BE2C (cell line): ENCODE data around the gene MEF2A.

Experiments used
- DNase-seq: peaks from one replicate; pipeline ENCODE4 v3.0.0-alpha.2; 2020
- H3K27me3 ChIP-seq: fragments of 250-450 bp; sonication (Bioruptor Pico); 2 replicates; pipeline ENCODE4 v1.5.1; 2020; ENCODE audit warnings: mild to moderate bottlenecking
- H3K36me3 ChIP-seq: fragments of 250-450 bp; sonication (Bioruptor Pico); 2 replicates; pipeline ENCODE4 v1.5.1; 2020; ENCODE audit warnings: mild to moderate bottlenecking
- H3K4me1 ChIP-seq: fragments of 250-450 bp; sonication (Bioruptor Pico); 2 replicates; pipeline ENCODE4 v1.5.1; 2020
- H3K4me3 ChIP-seq: 2 replicates; pipeline ENCODE4 v1.5.1; 2011; ENCODE audit warnings: low read depth, low read length
- H3K9me3 ChIP-seq: fragments of 250-450 bp; sonication (Bioruptor Pico); 2 replicates; pipeline ENCODE4 v1.5.1; 2020
- CTCF ChIP-seq: IDR thresholded peaks from 2 replicates; pipeline ENCODE4 v1.5.1; 2012; ENCODE audit warnings: mild to moderate bottlenecking, low read depth, low read length

Gene MEF2A

GRCh38 chr15:99669250-99669649 lies 103.5 kb downstream of the MEF2A start:
- no peak for TF ChIP-seq CTCF
- no peak overlapping the region for H3K4me3 ChIP-seq
- H3K9me3 ChIP-seq, result no peaks in the 10 kb centered on the region
- H3K4me1 ChIP-seq, result no peaks in the 10 kb centered on the region
- H3K27me3 ChIP-seq, result no peaks in the 10 kb centered on the region
- H3K36me3 ChIP-seq, result peaks cover 5% of the 10 kb centered on the region; the same call in 1 of the 2 replicates
- no peak for DNase-seq

- no peak overlapping the region for H3K4me3 ChIP-seq
- no peaks in the 10 kb centered on the region for H3K9me3 ChIP-seq
- peaks cover 19% of the 10 kb centered on the region; the same call in 1 of the 2 replicates for H3K36me3 ChIP-seq
- no peaks in the 10 kb centered on the region for H3K4me1 ChIP-seq
- TF ChIP-seq CTCF, result no peak
- H3K27me3 ChIP-seq, result no peaks in the 10 kb centered on the region
- DNase-seq, result no peak
These were observed 106.3 kb downstream of the MEF2A start for GRCh38 chr15:99671926-99672635.

- no peak for TF ChIP-seq CTCF
- H3K36me3 ChIP-seq, result peaks cover 19% of the 10 kb centered on the region; the same call in 1 of the 2 replicates
These were observed 107.3 kb downstream of the MEF2A start for GRCh38 chr15:99673111-99673510.

GRCh38 chr15:99674279-99674678 lies 108.5 kb downstream of the MEF2A start:
- no peak for DNase-seq
- H3K4me1 ChIP-seq, result no peaks in the 10 kb centered on the region
- H3K27me3 ChIP-seq, result no peaks in the 10 kb centered on the region
- peaks cover 28% of the 10 kb centered on the region; the same call in 1 of the 2 replicates for H3K36me3 ChIP-seq
- H3K9me3 ChIP-seq, result no peaks in the 10 kb centered on the region
- TF ChIP-seq CTCF, result no peak
- no peak overlapping the region for H3K4me3 ChIP-seq

More at GRCh38 chr15:99673111-99673510, 107.3 kb downstream of the MEF2A start:
- H3K4me1 ChIP-seq, result no peaks in the 10 kb centered on the region
- no peak for DNase-seq
- no peak overlapping the region for H3K4me3 ChIP-seq
- H3K9me3 ChIP-seq, result no peaks in the 10 kb centered on the region
- no peaks in the 10 kb centered on the region for H3K27me3 ChIP-seq

- no peak for TF ChIP-seq CTCF
These were observed 111.9 kb downstream of the MEF2A start for GRCh38 chr15:99677540-99678134.

GRCh38 chr15:99680276-99680675 lies 114.5 kb downstream of the MEF2A start:
- no peaks in the 10 kb centered on the region for H3K4me1 ChIP-seq
- no peak overlapping the region for H3K4me3 ChIP-seq
- H3K27me3 ChIP-seq, result no peaks in the 10 kb centered on the region
- no peaks in the 10 kb centered on the region for H3K9me3 ChIP-seq
- H3K36me3 ChIP-seq, result peaks cover 19% of the 10 kb centered on the region
- DNase-seq, result no peak
- TF ChIP-seq CTCF, result no peak

More at GRCh38 chr15:99677540-99678134, 111.9 kb downstream of the MEF2A start:
- Histone ChIP-seq H3K9me3 (no peaks in the 10 kb centered on the region), H3K36me3 (peaks cover 27% of the 10 kb centered on the region; the same call in 1 of the 2 replicates), H3K4me1 (no peaks in the 10 kb centered on the region), H3K27me3 (no peaks in the 10 kb centered on the region), H3K4me3 (no peak overlapping the region)
- no peak for DNase-seq
